SK-N-SH (cell line): ENCODE measurements around the gene CCN6. TPM values are rescaled to one million over a fixed set of nuclear protein-coding genes. Genes with fewer than 3 reads are reported as not detected.

Experiments
- CTCF ChIA-PET: fragments of 300-600, 350-600 bp; formaldehyde crosslinking; extraction: SDS; loops from one replicate; lab custom pipeline; 2021; lab: Yijun Ruan, JAX
- POLR2A ChIA-PET: fragments of 350-600 bp; sonication (Branson Sonifier 250); formaldehyde crosslinking; extraction: SDS; loops from one replicate; lab custom pipeline; 2020; ENCODE audit warnings: antibody characterized with exemption, inconsistent platforms; lab: Yijun Ruan, JAX
- DNase-seq: peaks from one replicate; pipeline ENCODE4 v3.0.0; 2012
- H2AFZ ChIP-seq: fragments of 200-600 bp; sonication (generic); 2 replicates; pipeline ENCODE4 v1.8.1; 2016; ENCODE audit warnings: antibody characterized with exemption, mild to moderate bottlenecking, low read depth
- H3F3A ChIP-seq: fragments of 200-600 bp; sonication (generic); replicated peaks from 2 replicates; pipeline ENCODE3; 2016; ENCODE audit warnings: antibody characterized with exemption, mild to moderate bottlenecking; ENCODE audit not compliant: insufficient read depth
- H3K27ac ChIP-seq, 2 experiments: fragments of 200-500 bp in 1 of 2; fragments of 200-600 bp in 1 of 2; sonication (Bioruptor generic) in 1 of 2; sonication (generic), shearing (Covaris generic) in 1 of 2; 2 replicates each; pipeline versions ENCODE4 v1.5.1 to v1.6.1; 2014 to 2016; ENCODE audit warnings: low read depth in 2 of 2, inconsistent platforms in 1 of 2, low read length in 1 of 2, mild to moderate bottlenecking in 1 of 2, mixed read lengths in 1 of 2
- H3K27me3 ChIP-seq: fragments of 200-600 bp; sonication (generic), shearing (Covaris generic); 2 replicates; pipeline ENCODE4 v1.6.1; 2016; ENCODE audit warnings: mixed run types; ENCODE audit not compliant: insufficient read depth
- H3K36me3 ChIP-seq, 2 experiments: fragments of 200-500 bp in 1 of 2; fragments of 200-600 bp in 1 of 2; sonication (Bioruptor generic) in 1 of 2; sonication (generic) in 1 of 2; replicated peaks in 1 of 2; 2 replicates each; pipeline versions ENCODE3 to v1.5.1; 2014 to 2016; ENCODE audit warnings: low read length in 1 of 2, mild to moderate bottlenecking in 1 of 2; ENCODE audit not compliant: insufficient read depth in 2 of 2, control insufficient read depth in 1 of 2
- H3K4me1 ChIP-seq, 2 experiments: fragments of 200-500 bp in 1 of 2; fragments of 200-600 bp in 1 of 2; sonication (Bioruptor generic) in 1 of 2; sonication (generic), shearing (Covaris generic) in 1 of 2; 2 replicates each; pipeline versions ENCODE4 v1.5.1 to v1.6.1; 2014 to 2016; ENCODE audit warnings: low read depth in 1 of 2, low read length in 1 of 2, mixed run types in 1 of 2; ENCODE audit not compliant: insufficient read depth in 2 of 2, control insufficient read depth in 1 of 2
- H3K4me2 ChIP-seq: fragments of 200-600 bp; sonication (generic), shearing (Covaris generic); 2 replicates; pipeline ENCODE4 v1.6.1; 2017; ENCODE audit warnings: mixed run types
- H3K4me3 ChIP-seq, 2 experiments: fragments of 200-500 bp in 1 of 2; fragments of 200-600 bp in 1 of 2; sonication (Bioruptor generic) in 1 of 2; sonication (generic), shearing (Covaris generic) in 1 of 2; 2 replicates each; pipeline versions ENCODE4 v1.5.1 to v1.8.1; 2014 to 2016; ENCODE audit warnings: low read depth in 2 of 2, inconsistent platforms in 1 of 2, low read length in 1 of 2, mild to moderate bottlenecking in 1 of 2, mixed read lengths in 1 of 2, moderate library complexity in 1 of 2
- H3K79me2 ChIP-seq: fragments of 200-600 bp; sonication (generic); 2 replicates; pipeline ENCODE4 v1.8.1; 2017; ENCODE audit warnings: mild to moderate bottlenecking; ENCODE audit not compliant: insufficient read depth
- H3K9ac ChIP-seq: fragments of 200-600 bp; sonication (generic); 2 replicates; pipeline ENCODE4 v1.6.1; 2017; ENCODE audit warnings: mixed run types
- H3K9me2 ChIP-seq: fragments of 200-600 bp; sonication (generic); 2 replicates; pipeline ENCODE4 v1.6.1; 2017; ENCODE audit warnings: mixed run types
- H3K9me3 ChIP-seq: fragments of 200-600 bp; sonication (generic); 2 replicates; pipeline ENCODE4 v1.6.1; 2017; ENCODE audit warnings: mixed run types, mild to moderate bottlenecking, moderate library complexity
- H4K20me1 ChIP-seq: fragments of 200-600 bp; sonication (generic); 2 replicates; pipeline ENCODE4 v1.6.1; 2017; ENCODE audit warnings: mild to moderate bottlenecking, mixed run types; ENCODE audit not compliant: insufficient read depth
- EZH2phosphoT487 ChIP-seq: fragments of 200-600 bp; sonication (generic); IDR thresholded peaks from 2 replicates; pipeline ENCODE4 v1.6.1; 2017; ENCODE audit warnings: low read depth, mixed run types, mild to moderate bottlenecking, antibody characterized with exemption, moderate library complexity, borderline replicate concordance
- FOXJ3 ChIP-seq: sonication (generic); formaldehyde crosslinking; IDR thresholded peaks from 2 replicates; pipeline ENCODE4 v1.5.1; 2020; ENCODE audit warnings: mild to moderate bottlenecking, missing genetic modification reagents
- FOXM1 ChIP-seq: IDR thresholded peaks from 2 replicates; pipeline ENCODE4 v1.4.0; 2012; ENCODE audit warnings: low read depth, mild to moderate bottlenecking
- GABPA ChIP-seq: IDR thresholded peaks from 2 replicates; pipeline ENCODE4 v1.4.0; 2012; ENCODE audit warnings: low read depth, mild to moderate bottlenecking
- GATA2 ChIP-seq: sonication (generic); formaldehyde crosslinking; IDR thresholded peaks from 2 replicates; pipeline ENCODE4 v1.5.0; 2020; ENCODE audit warnings: mild to moderate bottlenecking, missing genetic modification reagents
- NFIC ChIP-seq: IDR thresholded peaks from 2 replicates; pipeline ENCODE4 v1.4.0; 2012; ENCODE audit warnings: borderline replicate concordance
- RAD21 ChIP-seq: IDR thresholded peaks from 2 replicates; pipeline ENCODE4 v1.6.1; 2012; ENCODE audit warnings: mild to moderate bottlenecking, low read length
- RCOR1 ChIP-seq: fragments of 150-350 bp; IDR thresholded peaks from 2 replicates; pipeline ENCODE4 v1.6.1; 2017; ENCODE audit warnings: antibody characterized with exemption, low read length
- RFX5 ChIP-seq: IDR thresholded peaks from 2 replicates; pipeline ENCODE4 v1.6.1; 2012; ENCODE audit warnings: mild to moderate bottlenecking, improper control_type of control experiment, low read length
- RXRA ChIP-seq: IDR thresholded peaks from 2 replicates; pipeline ENCODE4 v1.4.0; 2012; ENCODE audit warnings: low read depth, mild to moderate bottlenecking, borderline replicate concordance
- TAF1 ChIP-seq: IDR thresholded peaks from 2 replicates; pipeline ENCODE4 v1.6.1; 2012; ENCODE audit warnings: low read depth, mild to moderate bottlenecking, low read length, moderate library complexity, borderline replicate concordance
- YY1 ChIP-seq: IDR thresholded peaks from 2 replicates; pipeline ENCODE4 v1.4.0; 2012; ENCODE audit warnings: low read depth, mild to moderate bottlenecking
- WGBS: methylation state at CpG from one replicate; pipeline ENCODE4 v1.1.6; 2017; ENCODE audit warnings: low lambda C conversion rate; 5-methylcytosine and 5-hydroxymethylcytosine counted together
- polyA plus RNA-seq, 3 experiments: library from polyadenylated mRNA; depleted of rRNA; stranded (reverse); fragments of >200 nt; gene quantifications; 2 replicates each; pipeline ENCODE4 v1.2.3, GENCODE V29; 2012
- TF ChIP-seq, protein P1 (sequence below): IDR thresholded peaks from 2 replicates; pipeline ENCODE4 v1.4.0; 2012; ENCODE audit warnings: low read depth, borderline replicate concordance
- TF ChIP-seq, protein P2 (sequence below): IDR thresholded peaks from 2 replicates; pipeline ENCODE4 v1.6.1; 2012; ENCODE audit warnings: mild to moderate bottlenecking, low read depth, low read length, moderate library complexity
- TF ChIP-seq, protein P3 (sequence below): fragments of 150-350 bp; IDR thresholded peaks from 2 replicates; pipeline ENCODE4 v1.6.1; 2017; ENCODE audit warnings: antibody characterized with exemption, low read length, low read depth, borderline replicate concordance
- TF ChIP-seq, protein P4 (sequence below): IDR thresholded peaks from 2 replicates; pipeline ENCODE4; 2012

CCN6 gene
- polyA plus RNA-seq, 1 of the 3 experiments (the other 2 are of a cell fraction), result not detected

DNA sequence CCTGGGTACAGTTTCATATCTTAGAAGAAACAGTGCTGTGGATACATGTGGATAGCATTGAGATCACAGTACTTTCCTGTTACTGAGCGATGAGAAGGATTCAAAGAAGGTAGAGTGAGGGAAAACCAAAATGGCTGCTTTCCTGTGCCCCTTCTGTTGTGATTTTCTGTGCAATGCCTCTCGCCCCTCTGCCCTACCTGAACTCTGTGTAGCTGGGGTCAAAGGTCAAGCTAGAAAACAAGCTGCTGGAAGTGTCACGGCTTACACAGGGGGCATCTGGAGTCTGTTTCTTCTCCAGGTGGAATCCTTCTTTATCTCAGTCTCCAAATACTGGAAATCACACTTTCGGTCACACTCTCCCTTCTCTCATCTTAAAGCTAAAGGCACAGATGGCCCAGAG is 27.0 kb upstream of the CCN6 start (continued):
- TF ChIP-seq, protein P1, sequence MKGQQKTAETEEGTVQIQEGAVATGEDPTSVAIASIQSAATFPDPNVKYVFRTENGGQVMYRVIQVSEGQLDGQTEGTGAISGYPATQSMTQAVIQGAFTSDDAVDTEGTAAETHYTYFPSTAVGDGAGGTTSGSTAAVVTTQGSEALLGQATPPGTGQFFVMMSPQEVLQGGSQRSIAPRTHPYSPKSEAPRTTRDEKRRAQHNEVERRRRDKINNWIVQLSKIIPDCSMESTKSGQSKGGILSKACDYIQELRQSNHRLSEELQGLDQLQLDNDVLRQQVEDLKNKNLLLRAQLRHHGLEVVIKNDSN, result no peak
- TF ChIP-seq, protein P2, sequence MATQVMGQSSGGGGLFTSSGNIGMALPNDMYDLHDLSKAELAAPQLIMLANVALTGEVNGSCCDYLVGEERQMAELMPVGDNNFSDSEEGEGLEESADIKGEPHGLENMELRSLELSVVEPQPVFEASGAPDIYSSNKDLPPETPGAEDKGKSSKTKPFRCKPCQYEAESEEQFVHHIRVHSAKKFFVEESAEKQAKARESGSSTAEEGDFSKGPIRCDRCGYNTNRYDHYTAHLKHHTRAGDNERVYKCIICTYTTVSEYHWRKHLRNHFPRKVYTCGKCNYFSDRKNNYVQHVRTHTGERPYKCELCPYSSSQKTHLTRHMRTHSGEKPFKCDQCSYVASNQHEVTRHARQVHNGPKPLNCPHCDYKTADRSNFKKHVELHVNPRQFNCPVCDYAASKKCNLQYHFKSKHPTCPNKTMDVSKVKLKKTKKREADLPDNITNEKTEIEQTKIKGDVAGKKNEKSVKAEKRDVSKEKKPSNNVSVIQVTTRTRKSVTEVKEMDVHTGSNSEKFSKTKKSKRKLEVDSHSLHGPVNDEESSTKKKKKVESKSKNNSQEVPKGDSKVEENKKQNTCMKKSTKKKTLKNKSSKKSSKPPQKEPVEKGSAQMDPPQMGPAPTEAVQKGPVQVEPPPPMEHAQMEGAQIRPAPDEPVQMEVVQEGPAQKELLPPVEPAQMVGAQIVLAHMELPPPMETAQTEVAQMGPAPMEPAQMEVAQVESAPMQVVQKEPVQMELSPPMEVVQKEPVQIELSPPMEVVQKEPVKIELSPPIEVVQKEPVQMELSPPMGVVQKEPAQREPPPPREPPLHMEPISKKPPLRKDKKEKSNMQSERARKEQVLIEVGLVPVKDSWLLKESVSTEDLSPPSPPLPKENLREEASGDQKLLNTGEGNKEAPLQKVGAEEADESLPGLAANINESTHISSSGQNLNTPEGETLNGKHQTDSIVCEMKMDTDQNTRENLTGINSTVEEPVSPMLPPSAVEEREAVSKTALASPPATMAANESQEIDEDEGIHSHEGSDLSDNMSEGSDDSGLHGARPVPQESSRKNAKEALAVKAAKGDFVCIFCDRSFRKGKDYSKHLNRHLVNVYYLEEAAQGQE, result no peak
- no peak for TF ChIP-seq RAD21
- TF ChIP-seq, protein P3, sequence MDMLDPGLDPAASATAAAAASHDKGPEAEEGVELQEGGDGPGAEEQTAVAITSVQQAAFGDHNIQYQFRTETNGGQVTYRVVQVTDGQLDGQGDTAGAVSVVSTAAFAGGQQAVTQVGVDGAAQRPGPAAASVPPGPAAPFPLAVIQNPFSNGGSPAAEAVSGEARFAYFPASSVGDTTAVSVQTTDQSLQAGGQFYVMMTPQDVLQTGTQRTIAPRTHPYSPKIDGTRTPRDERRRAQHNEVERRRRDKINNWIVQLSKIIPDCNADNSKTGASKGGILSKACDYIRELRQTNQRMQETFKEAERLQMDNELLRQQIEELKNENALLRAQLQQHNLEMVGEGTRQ, result no peak
- no peak for TF ChIP-seq RFX5
- no peak for TF ChIP-seq FOXJ3 (CRISPR knock-in tag)
- no peak for TF ChIP-seq YY1
- TF ChIP-seq NFIC, result no peak
- TF ChIP-seq EZH2phosphoT487, result no peak
- TF ChIP-seq, all 33 proteins: peak for 0

DNA sequence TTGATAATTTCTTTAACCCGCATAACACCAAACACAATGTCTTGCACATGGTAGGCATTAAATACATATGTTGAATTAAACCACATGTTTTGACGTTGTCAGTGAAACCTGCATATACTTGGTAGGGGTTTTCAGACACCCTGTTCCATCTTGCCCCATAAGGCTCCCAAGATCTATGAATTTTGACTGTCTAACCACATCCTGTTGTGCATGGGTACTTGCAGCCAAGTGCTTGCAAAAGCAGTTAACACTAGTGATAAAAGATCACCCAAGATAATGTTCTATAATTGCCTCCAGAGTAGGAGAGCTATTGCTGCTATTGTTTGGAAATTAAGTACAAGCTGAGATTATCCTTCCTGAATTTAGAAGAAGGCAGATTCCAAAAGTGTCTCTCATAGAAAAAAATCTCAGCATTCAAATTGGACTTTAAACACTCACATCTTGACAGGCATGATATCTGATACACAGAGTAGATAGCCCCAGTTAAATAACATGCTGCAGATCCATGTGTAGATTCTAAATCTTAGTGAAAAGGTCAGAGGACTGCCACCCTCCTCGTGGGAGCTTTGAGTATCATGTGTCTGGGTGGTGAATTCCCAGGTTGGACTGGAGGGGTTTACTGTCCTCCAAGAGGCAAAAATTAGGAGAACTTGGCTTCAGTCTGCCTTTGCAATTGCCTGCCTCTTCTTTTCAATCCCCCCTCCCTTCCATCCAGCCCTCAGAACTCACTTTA is 25.8 kb upstream of the CCN6 start:
- no peaks in the 10 kb centered on the region for H4K20me1 ChIP-seq
- POLR2A ChIA-PET, result no interaction called here
- H3K36me3 ChIP-seq, result no peaks in the 10 kb centered on the region
- H3F3A ChIP-seq, result no peaks in the 10 kb centered on the region
- no peak for DNase-seq
- no peak overlapping the region for H3K27ac ChIP-seq
- 52% methylated on average over 3 of the region's 3 CpGs for WGBS
- no peaks in the 10 kb centered on the region for H3K79me2 ChIP-seq
- no peaks in the 10 kb centered on the region for H3K9me2 ChIP-seq
- H3K27me3 ChIP-seq, result no peaks in the 10 kb centered on the region
- TF ChIP-seq GABPA, result no peak
- TF ChIP-seq, protein P3, result no peak
- no peak for TF ChIP-seq RXRA
- TF ChIP-seq TAF1, result no peak
- TF ChIP-seq GATA2 (CRISPR knock-in tag), result peak; percentile 50
- TF ChIP-seq RCOR1, result 0 out of 2 replicates have a peak, but pooled peaks have one; percentile 18
- no peak for TF ChIP-seq FOXM1
- TF ChIP-seq YY1, result no peak
- TF ChIP-seq, protein P4, sequence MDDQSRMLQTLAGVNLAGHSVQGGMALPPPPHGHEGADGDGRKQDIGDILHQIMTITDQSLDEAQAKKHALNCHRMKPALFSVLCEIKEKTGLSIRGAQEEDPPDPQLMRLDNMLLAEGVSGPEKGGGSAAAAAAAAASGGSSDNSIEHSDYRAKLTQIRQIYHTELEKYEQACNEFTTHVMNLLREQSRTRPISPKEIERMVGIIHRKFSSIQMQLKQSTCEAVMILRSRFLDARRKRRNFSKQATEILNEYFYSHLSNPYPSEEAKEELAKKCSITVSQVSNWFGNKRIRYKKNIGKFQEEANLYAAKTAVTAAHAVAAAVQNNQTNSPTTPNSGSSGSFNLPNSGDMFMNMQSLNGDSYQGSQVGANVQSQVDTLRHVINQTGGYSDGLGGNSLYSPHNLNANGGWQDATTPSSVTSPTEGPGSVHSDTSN, result no peak
- CTCF ChIA-PET, result interaction anchor here (0.7 to 4.1 kb wide), 20 partner anchors 8 to 769 kb away, joined by 3 to 43 read pairs (median 4); partner anchors contain the start of genes FAM229B and TUBE1
- H2AFZ ChIP-seq, result no peak overlapping the region
- H3K4me2 ChIP-seq, result no peak overlapping the region
- no peak overlapping the region for H3K4me3 ChIP-seq
- no peak overlapping the region for H3K9ac ChIP-seq
- no peaks in the 10 kb centered on the region for H3K9me3 ChIP-seq
- H3K4me1 ChIP-seq, result peaks cover 8 to 10% of the 10 kb centered on the region in 2 experiments; a peak in 2 of 4 replicates
